T-helper 22 cell (primary cell): ENCODE results near the gene CADM3.

Source experiments
- DNase-seq: peaks from one replicate; pipeline ENCODE4 v3.0.0-alpha.2; 2020; ENCODE audit warnings: low read depth

The CADM3 gene

GRCh38 chr1:159207080-159207479 is 35.7 kb downstream of the CADM3 start:
- no peak for DNase-seq

- no peak for DNase-seq
Observed at GRCh38 chr1:159207774-159208173, 36.4 kb downstream of the CADM3 start.

- DNase-seq, result no peak
Observed at GRCh38 chr1:159208175-159208825, 36.9 kb downstream of the CADM3 start.

- no peak for DNase-seq
Observed at GRCh38 chr1:159209061-159209460, 37.6 kb downstream of the CADM3 start.

GRCh38 chr1:159211331-159212136 is 40.1 kb downstream of the CADM3 start:
- no peak for DNase-seq

- DNase-seq, result no peak
Observed at GRCh38 chr1:159212596-159212995, 41.2 kb downstream of the CADM3 start.

- DNase-seq, result no peak
Observed at GRCh38 chr1:159214149-159214760, 42.8 kb downstream of the CADM3 start.

- no peak for DNase-seq
Observed at GRCh38 chr1:159218649-159219636, 47.5 kb downstream of the CADM3 start.

DNA sequence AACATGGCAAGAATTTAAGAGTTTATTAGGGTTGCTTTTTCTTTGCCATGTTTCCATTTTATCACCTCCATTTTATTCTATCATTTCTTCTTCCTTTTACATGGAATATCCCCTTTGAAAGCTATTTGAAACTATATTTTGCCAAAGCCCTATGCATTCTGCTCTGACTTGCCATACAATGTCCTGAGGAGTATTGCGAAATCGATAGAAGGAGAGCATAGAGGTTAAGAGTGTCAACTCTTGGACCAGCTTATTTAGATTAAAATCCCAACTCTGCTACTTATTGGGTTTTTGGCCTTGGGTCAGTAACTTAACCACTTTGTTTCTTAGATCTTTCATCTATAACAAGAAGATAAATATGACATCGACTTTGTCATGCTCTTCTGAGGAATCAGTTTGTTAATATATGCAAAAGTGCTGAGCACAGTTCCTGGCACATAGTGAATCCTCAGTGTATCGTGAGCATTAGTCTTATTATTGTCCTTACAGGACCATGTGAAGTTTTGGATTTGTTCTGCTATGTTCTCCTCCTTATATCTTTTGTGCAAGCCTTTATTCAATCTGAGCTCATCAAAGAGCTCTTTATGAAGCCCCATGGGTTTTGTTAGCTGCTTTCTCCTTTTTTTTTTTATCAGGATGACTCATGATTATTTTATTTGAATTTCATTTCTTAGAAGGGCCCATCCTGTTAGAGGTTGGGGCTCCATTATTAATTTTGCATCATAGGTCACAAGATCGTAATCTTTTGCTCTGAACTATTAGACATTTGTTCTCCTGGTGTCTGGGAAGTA is 50.9 kb downstream of the CADM3 start:
- no peak for DNase-seq

- no peak for DNase-seq
Observed at GRCh38 chr1:159223004-159223403, 51.6 kb downstream of the CADM3 start.

DNA sequence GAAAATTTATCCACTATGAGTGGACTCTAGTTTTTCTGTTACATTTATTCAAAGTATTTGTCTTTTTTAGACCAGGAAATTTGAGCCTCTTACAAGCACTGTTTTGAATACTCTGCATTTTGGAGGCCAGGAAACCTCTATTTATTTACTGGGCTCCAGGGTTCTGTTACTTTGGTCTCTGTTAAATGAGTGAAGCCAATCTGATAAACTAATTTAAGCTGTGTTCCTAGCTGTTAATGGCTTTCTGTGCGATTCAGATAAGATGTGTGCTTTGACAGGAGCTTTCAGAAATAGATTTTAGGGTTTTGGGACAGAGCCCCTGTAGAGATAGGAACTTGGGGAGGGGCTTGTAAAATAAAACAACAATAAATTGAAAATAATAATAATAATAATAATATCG is 57.1 kb downstream of the CADM3 start:
- DNase-seq, result no peak

DNA sequence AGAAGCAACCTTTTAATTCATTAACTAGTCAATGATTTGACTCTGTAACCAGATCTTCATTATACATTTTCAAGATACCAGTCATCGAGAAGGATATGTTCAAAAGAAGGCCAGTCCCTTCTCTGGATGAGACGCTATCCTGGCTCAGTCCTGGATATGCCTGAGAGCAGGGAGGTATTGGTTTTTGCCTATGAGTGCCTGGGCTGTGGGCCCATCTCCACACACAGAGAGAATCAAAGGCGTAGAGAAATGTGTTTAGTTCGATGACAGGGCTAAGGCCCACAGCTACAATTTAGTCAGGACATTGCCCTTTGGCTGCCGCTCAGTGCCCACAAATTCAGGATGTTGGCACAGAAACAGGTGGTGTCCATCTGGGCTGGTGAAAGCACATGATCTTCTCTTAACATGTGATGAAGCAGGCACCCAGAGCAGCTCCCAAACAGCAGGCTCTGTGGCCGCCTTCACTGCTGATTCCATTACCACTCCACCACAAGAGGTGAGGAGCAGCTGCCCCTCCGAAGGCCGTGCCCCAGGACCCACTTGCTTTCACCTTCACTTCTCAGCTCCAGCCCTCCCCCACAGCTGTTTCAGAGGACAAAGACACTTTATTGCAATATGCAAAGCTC is 58.0 kb downstream of the CADM3 start:
- no peak for DNase-seq

GRCh38 chr1:159229896-159230295 is 58.5 kb downstream of the CADM3 start:
- no peak for DNase-seq

DNA sequence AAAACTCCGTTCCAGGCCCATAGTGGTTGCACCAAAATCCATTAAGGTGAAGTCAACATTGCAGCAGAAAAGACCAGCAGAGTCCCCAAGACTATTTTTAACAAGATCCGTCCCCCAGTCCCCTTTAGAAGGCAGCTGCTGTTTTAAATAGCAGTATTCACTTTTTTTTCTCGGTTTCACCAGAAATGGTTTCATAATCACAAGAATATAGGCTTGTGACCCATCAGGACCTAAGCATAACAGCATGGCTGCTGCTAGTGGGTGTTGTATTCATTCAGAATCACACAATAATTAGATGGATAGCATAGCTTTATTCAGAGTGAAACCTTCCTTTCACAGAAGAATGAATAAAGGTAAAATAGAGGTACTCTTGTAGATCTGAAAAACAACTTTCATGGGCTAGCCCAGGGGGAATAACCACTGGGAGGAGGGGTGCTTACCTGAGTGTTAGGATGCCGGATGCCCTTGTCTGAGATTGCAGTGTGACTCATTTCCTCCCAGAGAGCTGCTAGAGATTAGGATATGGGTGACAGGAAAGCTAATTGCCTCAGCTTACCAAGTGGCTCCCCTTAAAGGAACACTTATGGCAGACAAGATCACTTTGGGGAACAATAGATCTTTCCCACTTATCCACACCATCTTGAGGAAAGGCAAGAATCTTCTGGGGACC is 68.3 kb downstream of the CADM3 start:
- no peak for DNase-seq

GRCh38 chr1:159247266-159247665 is 75.9 kb downstream of the CADM3 start:
- DNase-seq, result no peak

- no peak for DNase-seq
Observed at GRCh38 chr1:159248311-159248710, 76.9 kb downstream of the CADM3 start.

DNA sequence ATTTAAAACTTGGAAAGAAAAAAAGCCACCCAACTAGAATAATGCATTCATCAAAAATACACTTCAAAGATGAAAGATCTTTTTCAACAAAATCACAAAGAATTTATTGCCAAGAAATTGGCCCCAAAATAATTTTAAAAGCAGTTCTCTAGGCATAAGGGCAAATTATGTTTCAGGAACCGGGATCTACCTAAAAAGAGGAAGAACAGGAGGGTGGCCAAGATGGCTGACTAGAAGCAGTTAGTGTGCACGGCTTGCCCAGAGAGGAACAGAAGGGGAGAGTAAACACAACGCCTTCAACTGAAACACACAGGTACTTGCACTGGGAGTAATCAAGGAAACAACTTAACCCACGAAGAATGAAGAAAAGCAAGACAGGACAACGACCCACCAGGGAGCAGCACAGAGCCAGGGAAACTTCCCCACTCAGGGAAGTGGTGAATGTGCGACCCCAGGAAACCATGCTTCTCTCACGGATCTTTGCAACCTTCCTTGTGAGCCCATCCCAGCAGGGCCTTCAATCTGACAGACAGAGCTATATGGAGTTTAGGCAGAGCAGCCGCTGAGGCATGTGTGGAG is 79.3 kb downstream of the CADM3 start:
- no peak for DNase-seq
